T-helper 9 cell (primary cell): ENCODE results near the gene GPR152.
"Not testable (repeated sequence)": the region's sequence is repeated elsewhere in the genome, so short reads cannot be mapped to it uniquely, and the experiment has no call there.

Experiments used
- DNase-seq: peaks from one replicate; pipeline ENCODE4 v3.0.0-alpha.2; 2020

GPR152 gene

DNA sequence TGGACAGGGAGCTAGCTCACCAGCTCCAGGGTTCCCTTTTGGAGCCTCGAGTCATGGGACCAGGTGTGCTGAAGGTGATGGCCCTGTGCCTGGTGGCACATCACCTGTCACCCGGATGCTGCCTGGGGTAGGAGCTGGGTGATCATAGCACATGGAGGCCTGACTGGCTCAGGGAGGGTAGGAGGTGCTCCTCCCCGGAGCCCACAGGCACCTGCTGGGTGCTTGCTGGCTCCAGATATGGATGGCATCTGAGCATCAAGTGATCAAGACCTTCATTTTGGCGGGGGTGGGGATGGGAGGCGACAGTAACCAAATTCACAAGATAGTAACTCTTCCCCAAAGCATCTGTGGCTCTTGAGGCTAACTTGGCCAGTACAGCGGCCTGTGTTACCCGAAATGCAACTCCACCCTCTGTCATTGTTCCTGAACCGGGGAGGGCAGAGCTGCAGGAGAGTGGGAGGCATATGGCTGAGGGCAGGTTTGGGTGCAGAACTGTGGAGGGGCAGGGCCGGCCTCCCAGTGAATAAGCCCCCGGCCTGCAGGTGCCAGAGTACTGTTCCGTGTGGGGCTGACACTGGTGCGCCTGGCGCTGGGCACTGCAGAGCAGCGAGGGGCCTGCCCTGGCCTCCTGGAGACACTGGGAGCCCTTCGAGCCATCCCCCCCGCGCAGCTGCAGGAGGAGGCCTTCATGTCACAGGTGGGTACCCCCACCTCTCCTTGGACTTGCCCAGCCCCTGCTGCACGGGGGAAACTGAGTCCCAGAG lies 43.9 kb downstream of the GPR152 start:
- no peak for DNase-seq

DNA sequence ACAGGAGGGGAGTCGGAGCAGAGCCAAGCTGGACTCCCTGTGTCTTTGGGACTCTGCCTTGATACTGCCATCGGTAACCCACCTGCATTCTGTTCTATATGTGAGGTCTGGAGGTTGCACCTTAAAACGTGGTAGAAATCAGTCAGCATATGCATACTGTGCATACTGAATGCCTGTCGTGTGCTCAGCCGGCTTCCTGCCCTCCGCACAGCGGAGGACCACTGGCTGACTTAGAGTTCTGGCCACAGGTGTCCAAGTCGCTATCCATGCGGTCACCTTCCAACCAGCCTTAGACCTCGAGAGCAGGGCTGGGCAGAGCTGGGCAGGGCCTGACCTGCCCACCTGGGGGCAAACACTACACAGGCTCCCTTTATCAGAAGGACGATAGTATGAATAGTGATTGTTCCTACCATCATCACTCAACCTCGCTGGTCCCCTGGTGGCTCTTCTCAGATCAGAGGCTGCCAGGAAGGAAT lies 44.8 kb downstream of the GPR152 start:
- no peak for DNase-seq

GRCh38 chr11:67406969-67407687 lies 45.4 kb downstream of the GPR152 start:
- DNase-seq = no peak

DNA sequence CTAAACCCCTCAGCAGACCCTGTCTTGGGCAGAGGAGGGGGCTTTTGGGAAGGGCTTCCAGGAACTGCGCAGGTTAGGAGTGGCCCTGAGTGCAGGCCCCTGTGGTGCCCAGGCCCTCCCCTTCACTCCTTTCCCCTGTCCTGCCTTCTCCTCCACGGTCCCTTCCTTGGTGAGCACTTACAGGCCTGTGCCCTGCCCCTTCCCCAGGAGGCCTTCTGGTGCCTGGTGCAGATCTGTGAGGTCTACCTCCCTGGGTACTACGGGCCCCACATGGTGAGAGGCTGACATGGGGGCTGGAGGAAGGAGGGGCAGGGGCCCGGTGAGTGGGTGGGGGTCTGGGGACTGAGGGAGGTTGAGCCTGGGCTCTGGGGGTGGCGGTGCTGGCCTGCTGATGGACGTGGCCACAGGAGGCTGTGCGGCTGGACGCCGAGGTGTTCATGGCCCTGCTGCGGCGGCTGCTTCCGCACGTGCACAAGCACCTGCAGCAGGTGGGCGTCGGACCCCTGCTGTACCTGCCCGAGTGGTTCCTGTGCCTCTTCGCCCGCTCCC lies 46.0 kb downstream of the GPR152 start:
- no peak for DNase-seq

DNA sequence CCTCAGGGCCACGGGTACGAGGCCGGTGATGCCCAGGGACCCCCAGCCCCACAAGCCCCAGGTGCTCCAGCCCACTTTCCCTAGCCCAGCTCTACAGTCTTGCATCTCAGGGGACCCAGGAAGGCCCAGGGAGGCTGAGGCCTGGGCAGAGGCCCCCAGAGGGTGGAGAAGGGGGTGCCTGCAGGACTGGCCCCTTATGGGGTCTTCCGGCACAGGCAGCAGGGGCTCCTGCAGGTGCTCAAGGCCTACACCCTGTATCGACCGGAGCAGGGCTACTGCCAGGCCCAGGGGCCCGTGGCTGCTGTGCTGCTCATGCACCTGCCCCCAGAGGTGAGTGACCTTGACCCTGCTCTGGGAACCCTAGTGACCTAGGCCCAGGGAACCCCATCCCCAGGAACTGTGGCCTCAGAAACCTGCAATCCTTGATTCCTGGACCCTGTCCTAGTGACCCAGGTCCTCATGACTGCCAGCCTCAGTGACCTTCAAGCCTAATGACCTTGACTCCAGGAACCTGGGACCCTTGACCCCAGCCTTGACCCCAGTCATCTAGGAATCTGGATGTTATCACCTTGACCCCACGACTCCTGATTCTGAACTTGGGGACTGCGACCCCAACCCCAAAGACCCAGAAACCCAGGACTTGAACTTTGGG lies 46.7 kb downstream of the GPR152 start:
- DNase-seq = no peak

GRCh38 chr11:67405196-67405567 lies 47.3 kb downstream of the GPR152 start:
- DNase-seq = no peak

- DNase-seq = no peak
These were observed 47.9 kb downstream of the GPR152 start for GRCh38 chr11:67404515-67405195.

- not testable (repeated sequence) for DNase-seq
These were observed 49.4 kb downstream of the GPR152 start for GRCh38 chr11:67403085-67403484.

GRCh38 chr11:67402192-67402839 lies 50.2 kb downstream of the GPR152 start:
- DNase-seq = not testable (repeated sequence)

DNA sequence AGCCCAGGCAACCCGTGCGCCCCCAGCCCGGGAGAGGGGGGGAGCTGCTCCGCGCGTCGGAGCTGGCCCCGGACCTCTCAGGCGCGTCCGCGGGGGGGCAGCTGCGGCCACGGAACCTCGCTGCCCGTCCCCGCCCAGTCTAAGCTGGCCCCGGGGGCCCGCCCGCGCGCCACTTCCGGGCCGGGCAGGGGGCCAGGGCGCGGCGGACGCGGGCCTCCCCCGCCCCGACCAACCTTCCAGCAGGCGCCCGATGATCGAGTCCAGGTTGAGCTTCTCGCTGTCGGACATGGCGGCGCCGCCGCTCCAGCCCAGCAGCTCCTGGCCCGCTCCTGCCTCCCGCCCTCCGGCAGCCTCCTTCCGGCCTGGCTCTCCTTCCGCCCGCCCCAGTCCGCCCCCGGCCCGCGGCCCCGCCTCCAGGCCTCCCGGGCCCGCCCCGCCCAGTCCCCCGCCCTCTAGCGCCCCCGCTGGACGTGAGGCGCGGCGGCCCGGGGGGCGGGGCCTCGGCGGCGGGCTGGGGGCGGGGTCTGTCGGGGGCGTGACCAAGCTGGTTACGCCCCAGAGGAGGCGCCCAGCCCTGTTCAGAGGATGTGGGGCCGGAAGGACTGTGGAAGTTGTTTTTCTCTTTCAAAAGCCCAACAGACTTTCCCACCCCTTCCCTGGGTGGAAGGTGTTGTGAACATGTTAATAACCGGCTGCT lies 50.9 kb downstream of the GPR152 start, which contains the start of gene PPP1CA:
TSS of gene PPP1CA (minus strand) at position 364 of the 697 bp plus-strand sequence. CDS start at position 288, 76 bp downstream.
- peak; percentile 95 for DNase-seq
